ENCODE results near the gene PANK1. TPM values are rescaled to one million over a fixed set of nuclear protein-coding genes. Genes with fewer than 3 reads are reported as not detected.

The PANK1 gene
- total and polyA plus RNA-seq, 2 donors (not counting 3 experiments of a cell fraction or from before 2014, with no cell fraction given), result 2.0 to 6.3 TPM

- H3K27ac ChIP-seq (ENCODE audit: insufficient read depth, low read depth, low read length), result no peak overlapping the region
- CTCF ChIA-PET, result interaction anchor here (1.1 to 1.4 kb wide), 2 partner anchors 22 to 296 kb away, joined by 3 read pairs; no protein-coding TSS in a partner anchor
- no peaks in the 10 kb centered on the region for H3K9me3 ChIP-seq (replicated peaks; ENCODE audit: control insufficient read depth, insufficient read depth, low read length)
- no peak overlapping the region for H3K4me2 ChIP-seq (ENCODE audit: insufficient read depth, low read length)
- no peak for FAIRE-seq
- no peak overlapping the region for H2AFZ ChIP-seq (ENCODE audit: low read depth, low read length)
- no TSS peak for BruUV-seq (replicated peaks)
- dilution Hi-C loops (cut with MboI; ENCODE audit: extremely low pct_ligation_motif_present, low sequenced_read_pairs), result no loop called here
- H3K36me3 ChIP-seq (ENCODE audit: control insufficient read depth in 2 of 2, extremely low read depth in 1 of 2, insufficient read depth in 2 of 2, low read length in 2 of 2), result no peaks in the 10 kb centered on the region
- POLR2A ChIA-PET, result no interaction called here
- no peaks in the 10 kb centered on the region for H3K79me2 ChIP-seq (ENCODE audit: control insufficient read depth, insufficient read depth, low read length)
- no peak overlapping the region for H3K4me3 ChIP-seq (replicated peaks in 1 of 3; ENCODE audit: insufficient read depth in 1 of 3, low read depth in 1 of 3, low read length in 3 of 3)
- no peak for TF ChIP-seq EZH2 (IDR thresholded peaks at IDR 0.05; ENCODE audit: borderline replicate concordance, low read depth, low read length, severe bottlenecking)
- TF ChIP-seq POLR2A (IDR thresholded peaks at IDR 0.05; ENCODE audit: low read depth, low read length), result no peak
- no peak for TF ChIP-seq MYC (IDR thresholded peaks at IDR 0.05; ENCODE audit: low read depth, low read length)
- TF ChIP-seq CTCF (IDR thresholded peaks at IDR 0.05; ENCODE audit: extremely low read depth in 1 of 2, insufficient read depth in 1 of 2, low read depth in 1 of 2, low read length in 2 of 2), result no peak
- TF ChIP-seq GATA2 (IDR thresholded peaks at IDR 0.05; ENCODE audit: insufficient read depth, insufficient read length, low read depth, low read length), result no peak
- intact Hi-C loops (cut with micrococcal nuclease), result no loop called here
- no peaks in the 10 kb centered on the region for H3K9me1 ChIP-seq (replicated peaks; ENCODE audit: control insufficient read depth, extremely low read depth, insufficient read depth, low read length)
- H4K20me1 ChIP-seq (replicated peaks; ENCODE audit: control insufficient read depth, extremely low read depth, insufficient read depth, low read length), result no peaks in the 10 kb centered on the region
- H3K9ac ChIP-seq (replicated peaks; ENCODE audit: extremely low read depth, insufficient read depth, low read length), result no peak overlapping the region
- H3K4me1 ChIP-seq (ENCODE audit: control insufficient read depth, extremely low read depth, insufficient read depth, low read length), result no peaks in the 10 kb centered on the region
- DNase-seq (ENCODE audit: low read depth, low spot score), result no peak
- peaks cover 5 to 16% of the 10 kb centered on the region in 2 experiments for H3K27me3 ChIP-seq (ENCODE audit: control insufficient read depth in 2 of 2, insufficient read depth in 2 of 2, low read length in 2 of 2)
Observed at GRCh38 chr10:89665302-89665701, 20.3 kb upstream of the PANK1 start.

GRCh38 chr10:89664203-89664602, 19.2 kb upstream of the PANK1 start:
- dilution Hi-C loops (cut with MboI; ENCODE audit: extremely low pct_ligation_motif_present, low sequenced_read_pairs) (no loop called here), intact Hi-C loops (cut with micrococcal nuclease) (no loop called here)
- no peaks in the 10 kb centered on the region for H3K9me1 ChIP-seq (replicated peaks; ENCODE audit: control insufficient read depth, extremely low read depth, insufficient read depth, low read length)
- no peaks in the 10 kb centered on the region for H4K20me1 ChIP-seq (replicated peaks; ENCODE audit: control insufficient read depth, extremely low read depth, insufficient read depth, low read length)
- no peaks in the 10 kb centered on the region for H3K4me1 ChIP-seq (ENCODE audit: control insufficient read depth, extremely low read depth, insufficient read depth, low read length)
- no peak overlapping the region for H3K4me2 ChIP-seq (ENCODE audit: insufficient read depth, low read length)
- no peaks in the 10 kb centered on the region for H3K36me3 ChIP-seq (ENCODE audit: control insufficient read depth in 2 of 2, extremely low read depth in 1 of 2, insufficient read depth in 2 of 2, low read length in 2 of 2)
- DNase-seq (ENCODE audit: low read depth, low spot score) (no peak), FAIRE-seq (no peak)
- TF ChIP-seq MYC (IDR thresholded peaks at IDR 0.05; ENCODE audit: low read depth, low read length) (no peak), FOS (IDR thresholded peaks at IDR 0.05; ENCODE audit: borderline replicate concordance, insufficient read depth, low read length) (no peak), JUN (IDR thresholded peaks at IDR 0.05; ENCODE audit: borderline replicate concordance, insufficient read depth, insufficient read length, low read depth) (no peak), CTCF (IDR thresholded peaks at IDR 0.05; ENCODE audit: extremely low read depth in 1 of 2, insufficient read depth in 1 of 2, low read depth in 1 of 2, low read length in 2 of 2) (no peak), POLR2AphosphoS5 (IDR thresholded peaks at IDR 0.05; ENCODE audit: insufficient read depth, low read depth, low read length) (no peak), EZH2 (IDR thresholded peaks at IDR 0.05; ENCODE audit: borderline replicate concordance, low read depth, low read length, severe bottlenecking) (no peak), GATA2 (IDR thresholded peaks at IDR 0.05; ENCODE audit: insufficient read depth, insufficient read length, low read depth, low read length) (no peak), POLR2A (IDR thresholded peaks at IDR 0.05; ENCODE audit: low read depth, low read length) (no peak), MAX (IDR thresholded peaks at IDR 0.05; ENCODE audit: insufficient read depth, insufficient read length) (no peak)
- H3K27me3 ChIP-seq (ENCODE audit: control insufficient read depth in 2 of 2, insufficient read depth in 2 of 2, low read length in 2 of 2), result peaks cover 6 to 13% of the 10 kb centered on the region in 2 experiments
- ChIA-PET CTCF (interaction anchor here (1.2 to 1.4 kb wide), 2 partner anchors 13 to 21 kb away, joined by 3 read pairs; no protein-coding TSS in a partner anchor), POLR2A (no interaction called here)
- H3K79me2 ChIP-seq (ENCODE audit: control insufficient read depth, insufficient read depth, low read length), result no peaks in the 10 kb centered on the region
- no TSS peak for BruUV-seq (replicated peaks)
- no peak overlapping the region for H3K27ac ChIP-seq (ENCODE audit: insufficient read depth, low read depth, low read length)
- no peaks in the 10 kb centered on the region for H3K9me3 ChIP-seq (replicated peaks; ENCODE audit: control insufficient read depth, insufficient read depth, low read length)
- no peak overlapping the region for H3K4me3 ChIP-seq (replicated peaks in 1 of 3; ENCODE audit: insufficient read depth in 1 of 3, low read depth in 1 of 3, low read length in 3 of 3)
- H2AFZ ChIP-seq (ENCODE audit: low read depth, low read length), result no peak overlapping the region
- no peak overlapping the region for H3K9ac ChIP-seq (replicated peaks; ENCODE audit: extremely low read depth, insufficient read depth, low read length)

Measured in endothelial cell of umbilical vein (primary cell).